Myocyte (in vitro differentiated cells): ENCODE measurements around the gene GNA12. TPM values are rescaled to one million over a fixed set of nuclear protein-coding genes. Genes with fewer than 3 reads are reported as not detected.
A peak's percentile ranks its signal among the peaks of the same experiment; 100 is the strongest.

Experiments
- DNase-seq: peaks from one replicate; pipeline ENCODE4 v3.0.0-alpha.2; 2012; ENCODE audit warnings: low read depth
- polyA plus RNA-seq: library from polyadenylated mRNA; unstranded; fragments of >200 nt; gene quantifications from one replicate; pipeline ENCODE4 v1.2.1, GENCODE V29; 2012; ENCODE audit warnings: missing spikeins
- total RNA-seq: library from RNA; depleted of rRNA; stranded (reverse); fragments of >200 nt; gene quantifications from 2 replicates; pipeline ENCODE4 v1.2.3, GENCODE V29; 2014

The GNA12 gene
- total RNA-seq, result 10.2 and 14.3 TPM in 2 replicates
- 72.1 TPM for polyA plus RNA-seq

GRCh38 chr7:2844153-2845033 lies at the start of gene GNA12:
GNA12 (minus strand) TSS chr7:2844308; CDS start chr7:2844161, 147 bp downstream.
- peak; percentile 100 for DNase-seq

GRCh38 chr7:2893411-2893861 lies 49.3 kb upstream of the GNA12 start:
- DNase-seq, result no peak

GRCh38 chr7:2892549-2892948 lies 48.4 kb upstream of the GNA12 start:
- peak; percentile 68 for DNase-seq

GRCh38 chr7:2887816-2888215 lies 43.7 kb upstream of the GNA12 start:
- DNase-seq, result no peak

- peak; percentile 85 for DNase-seq
Measured at GRCh38 chr7:2886900-2887299, 42.8 kb upstream of the GNA12 start.

GRCh38 chr7:2886391-2886790 lies 42.3 kb upstream of the GNA12 start:
- no peak for DNase-seq

- no peak for DNase-seq
Measured at GRCh38 chr7:2884161-2884560, 40.1 kb upstream of the GNA12 start.

GRCh38 chr7:2883101-2883500 lies 39.0 kb upstream of the GNA12 start:
- DNase-seq, result no peak

- no peak for DNase-seq
Measured at GRCh38 chr7:2882111-2882510, 38.0 kb upstream of the GNA12 start.

GRCh38 chr7:2880874-2881533 lies 36.9 kb upstream of the GNA12 start:
- no peak for DNase-seq

GRCh38 chr7:2880051-2880450 lies 35.9 kb upstream of the GNA12 start:
- no peak for DNase-seq

GRCh38 chr7:2879354-2879753 lies 35.2 kb upstream of the GNA12 start:
- no peak for DNase-seq

GRCh38 chr7:2878306-2878705 lies 34.2 kb upstream of the GNA12 start:
- no peak for DNase-seq

- peak; percentile 33 for DNase-seq
Measured at GRCh38 chr7:2876031-2876731, 32.1 kb upstream of the GNA12 start.

- DNase-seq, result peak; percentile 55
Measured at GRCh38 chr7:2873686-2874551, 29.8 kb upstream of the GNA12 start.

- DNase-seq, result no peak
Measured at GRCh38 chr7:2873146-2873545, 29.0 kb upstream of the GNA12 start.

- DNase-seq, result no peak
Measured at GRCh38 chr7:2872296-2872874, 28.3 kb upstream of the GNA12 start.

GRCh38 chr7:2870471-2870931 lies 26.4 kb upstream of the GNA12 start:
- no peak for DNase-seq

GRCh38 chr7:2869981-2870380 lies 25.9 kb upstream of the GNA12 start:
- DNase-seq, result no peak

GRCh38 chr7:2866601-2867000 lies 22.5 kb upstream of the GNA12 start:
- DNase-seq, result no peak
